Right lobe of liver (tissue), 6 donors: Measurements from ENCODE around the gene TMEM161B. TPM values are rescaled to one million over a fixed set of nuclear protein-coding genes. Genes with fewer than 3 reads are reported as not detected.

Source experiments
- ATAC-seq, 4 donors: fragments of 200-7000 bp; cut with Tn5 transposase; one replicate each; pipeline ENCODE4 v1.9.1; 2020; ENCODE audit warnings: mild to moderate bottlenecking in 4 of 4, moderate library complexity in 4 of 4
- DNase-seq, 3 donors: peaks; one replicate each; pipeline ENCODE4 v3.0.0-alpha.2; 2020
- H3K27ac ChIP-seq, 3 donors: fragments of 200-600 bp; one replicate each; pipeline ENCODE4 v1.8.0; 2022
- H3K27me3 ChIP-seq, 2 donors: fragments of 200-600 bp; one replicate each; pipeline ENCODE4 v1.8.0; 2022
- H3K36me3 ChIP-seq, 4 donors: fragments of 200-600 bp; sonication (generic) in 1 of 4; one replicate each; pipeline versions ENCODE4 v1.5.1 to v1.8.0; 2017 to 2022; ENCODE audit warnings: control low read depth in 1 of 4
- H3K4me1 ChIP-seq, 4 donors: fragments of 200-600 bp; sonication (generic) in 1 of 4; one replicate each; pipeline versions ENCODE4 v1.5.1 to v1.8.0; 2017 to 2022; ENCODE audit warnings: control low read depth in 1 of 4
- H3K4me3 ChIP-seq, 3 donors: fragments of 200-600 bp; one replicate each; pipeline ENCODE4 v1.8.0; 2022
- H3K9me3 ChIP-seq, 4 donors: fragments of 200-600 bp; sonication (generic) in 1 of 4; one replicate each; pipeline versions ENCODE4 v1.5.1 to v1.8.0; 2017 to 2022; ENCODE audit warnings: control low read depth in 1 of 4
- CTCF ChIP-seq, 4 donors: fragments of 200-600 bp in 3 of 4; fragments of 450-650 bp in 1 of 4; IDR thresholded peaks; one replicate each; pipeline versions ENCODE4 v1.5.1 to v1.8.0; 2016 to 2022; ENCODE audit warnings: antibody characterized with exemption in 4 of 4, mild to moderate bottlenecking in 2 of 4
- POLR2A ChIP-seq: fragments of 450-650 bp; IDR thresholded peaks from one replicate; pipeline ENCODE4 v1.6.1; 2017; ENCODE audit warnings: antibody characterized with exemption, mild to moderate bottlenecking
- WGBS: methylation state at CpG from one replicate; pipeline ENCODE4 v1.1.6; 2018; ENCODE audit warnings: low coverage, low lambda C conversion rate; ENCODE audit not compliant: insufficient coverage; ENCODE audit errors: missing lambda C conversion rate; 5-methylcytosine and 5-hydroxymethylcytosine counted together
- intact Hi-C, 2 donors: fragments of 100-400 bp; cut with DNase I; formaldehyde crosslinking; loops; one replicate each; pipeline versions ENCODE4 v1.11.2 to v1.14.1; 2022
- total RNA-seq, 6 experiments: library from RNA; depleted of rRNA in 2 of 6; stranded (reverse); fragments of >200 nt in 2 of 6; fragmentation: NEBNext Ultra II Directional in 3 of 6; extraction: Animal tissue kit (Norgen Biotek cat#: 25700) in 3 of 6; gene quantifications; one replicate each; pipeline versions ENCODE4 v1.1.0 to v1.2.4, GENCODE V29; 2016 to 2023
- donor health status: DM: no; HTN: yes; CAD: no.
- donor health status: DM: no; HTN: no; CAD: no.
- donor health status: DM: no; HTN: no; CAD: no.
- donor health status: DM: no; HTN: yes; CAD: no.
- donor health status: DM: no; HTN: yes; CAD: no.

Gene TMEM161B
- total RNA-seq, 6 experiments from 2014 or later, result 7.2 to 9.9 (median 8.2) TPM

GRCh38 chr5:88207575-88207974 is 61.1 kb downstream of the TMEM161B start:
- Histone ChIP-seq H3K9me3 (no peaks in the 10 kb centered on the region), H3K36me3 (no peaks in the 10 kb centered on the region), H3K27ac (peak overlapping the region in 2 of 3 donors; percentile 24 to 49), H3K4me1 (peaks cover 0 to 7% (median 0%) of the 10 kb centered on the region in 4 donors), H3K27me3 (no peaks in the 10 kb centered on the region), H3K4me3 (no peak overlapping the region)
- intact Hi-C loops, result no loop called here
- 41% methylated on average over 3 of the region's 3 CpGs for WGBS
- DNase-seq (no peak), ATAC-seq (peak; percentile 45 to 90 (median 64))
- no peak for TF ChIP-seq POLR2A
- no peak for TF ChIP-seq CTCF (IDR thresholded peaks at IDR 0.05)

- ATAC-seq (peak in 1 of 4 donors; percentile 21), DNase-seq (no peak)
- no peaks in the 10 kb centered on the region for H3K36me3 ChIP-seq
- H3K9me3 ChIP-seq, result no peaks in the 10 kb centered on the region
- no peaks in the 10 kb centered on the region for H3K27me3 ChIP-seq
- intact Hi-C loops, result no loop called here
- WGBS, result 75% methylated on average over 5 of the region's 5 CpGs
- no peak overlapping the region for H3K4me3 ChIP-seq
- TF ChIP-seq CTCF (IDR thresholded peaks at IDR 0.05) (no peak), POLR2A (no peak)
- H3K4me1 ChIP-seq, result peaks cover 0 to 7% (median 0%) of the 10 kb centered on the region in 4 donors
- no peak overlapping the region for H3K27ac ChIP-seq
Observed at GRCh38 chr5:88203981-88204750, 64.5 kb downstream of the TMEM161B start.

GRCh38 chr5:88195636-88196035 is 73.0 kb downstream of the TMEM161B start:
- no peak overlapping the region for H3K4me3 ChIP-seq
- intact Hi-C loops, result no loop called here
- TF ChIP-seq POLR2A, result no peak
- TF ChIP-seq CTCF (IDR thresholded peaks at IDR 0.05), result no peak

GRCh38 chr5:88193896-88194295 is 74.7 kb downstream of the TMEM161B start:
- Histone ChIP-seq H3K36me3 (peaks cover 0 to 3% (median 0%) of the 10 kb centered on the region in 4 donors), H3K9me3 (no peaks in the 10 kb centered on the region), H3K4me3 (no peak overlapping the region), H3K4me1 (peaks cover 0 to 4% (median 0%) of the 10 kb centered on the region in 4 donors), H3K27ac (no peak overlapping the region), H3K27me3 (no peaks in the 10 kb centered on the region)
- DNase-seq (no peak), ATAC-seq (no peak)
- intact Hi-C loops, result no loop called here
- WGBS, result 83% methylated on average over 3 of the region's 3 CpGs
- TF ChIP-seq CTCF (IDR thresholded peaks at IDR 0.05), result no peak
- TF ChIP-seq POLR2A, result no peak

More at GRCh38 chr5:88195636-88196035, 73.0 kb downstream of the TMEM161B start:
- H3K36me3 ChIP-seq, result peaks cover 0 to 5% (median 0%) of the 10 kb centered on the region in 4 donors
- no peak overlapping the region for H3K27ac ChIP-seq
- no peaks in the 10 kb centered on the region for H3K27me3 ChIP-seq
- ATAC-seq (no peak), DNase-seq (no peak)
- no peaks in the 10 kb centered on the region for H3K9me3 ChIP-seq
- H3K4me1 ChIP-seq, result no peaks in the 10 kb centered on the region
